ENCODE data around the gene OR11H7. TPM values are rescaled to one million over a fixed set of nuclear protein-coding genes. Genes with fewer than 3 reads are reported as not detected.

OR11H7 gene
- under 1 TPM in 1 of 4 donors, not detected in 3; 0.50 TPM for total RNA-seq

GRCh38 chr14:20228681-20229080 is at the start of gene OR11H7:
Gene OR11H7 (plus strand): TSS chr14:20228981.
- peaks cover 0 to 17% (median 0%) of the 10 kb centered on the region in 3 donors for H3K9me3 ChIP-seq
- no peaks in the 10 kb centered on the region for H3K4me1 ChIP-seq
- H3K27me3 ChIP-seq: peaks cover 6% of the 10 kb centered on the region
- no peak within 1 kb of the TSS for H3K4me3 ChIP-seq
- H3K27ac ChIP-seq: no peak within 1 kb of the TSS
- WGBS, 2 donors (ENCODE audit: low coverage in 1 of 2): 74 to 86% methylated on average over 1 of the region's 1 CpG
- TF ChIP-seq CTCF (IDR thresholded peaks at IDR 0.05): no peak
- TF ChIP-seq POLR2AphosphoS5 (IDR thresholded peaks at IDR 0.05): no peak
- no peak for TF ChIP-seq EP300 (IDR thresholded peaks at IDR 0.05)
- no peak for TF ChIP-seq POLR2A (IDR thresholded peaks at IDR 0.05)
- no peaks in the 10 kb centered on the region for H3K36me3 ChIP-seq
- ATAC-seq: no peak

GRCh38 chr14:20179218-20179617 is 49.6 kb upstream of the OR11H7 start:
- no peak overlapping the region for H3K27ac ChIP-seq
- H3K9me3 ChIP-seq: no peaks in the 10 kb centered on the region
- H3K27me3 ChIP-seq: no peaks in the 10 kb centered on the region
- H3K4me3 ChIP-seq: no peak overlapping the region
- H3K4me1 ChIP-seq: no peaks in the 10 kb centered on the region
- peak; percentile 50 for ATAC-seq
- no peaks in the 10 kb centered on the region for H3K36me3 ChIP-seq
- 44 to 46% methylated on average over 5 of the region's 5 CpGs for WGBS, 2 donors (ENCODE audit: low coverage in 1 of 2)
- TF ChIP-seq POLR2A (IDR thresholded peaks at IDR 0.05) (no peak), POLR2AphosphoS5 (IDR thresholded peaks at IDR 0.05) (no peak), EP300 (IDR thresholded peaks at IDR 0.05) (no peak), CTCF (IDR thresholded peaks at IDR 0.05) (no peak)

GRCh38 chr14:20179880-20180279 is 48.9 kb upstream of the OR11H7 start:
- H3K4me1 ChIP-seq: no peaks in the 10 kb centered on the region
- no peaks in the 10 kb centered on the region for H3K9me3 ChIP-seq
- no peak overlapping the region for H3K4me3 ChIP-seq
- no peaks in the 10 kb centered on the region for H3K27me3 ChIP-seq
- TF ChIP-seq EP300 (IDR thresholded peaks at IDR 0.05) (no peak), POLR2A (IDR thresholded peaks at IDR 0.05) (no peak), CTCF (IDR thresholded peaks at IDR 0.05) (no peak), POLR2AphosphoS5 (IDR thresholded peaks at IDR 0.05) (no peak)
- H3K27ac ChIP-seq: no peak overlapping the region
- 44 to 70% methylated on average over 2 of the region's 2 CpGs for WGBS, 2 donors (ENCODE audit: low coverage in 1 of 2)
- peak; percentile 70 for ATAC-seq
- H3K36me3 ChIP-seq: no peaks in the 10 kb centered on the region

GRCh38 chr14:20180486-20180885 is 48.3 kb upstream of the OR11H7 start:
- TF ChIP-seq EP300 (IDR thresholded peaks at IDR 0.05) (no peak), CTCF (IDR thresholded peaks at IDR 0.05) (no peak), POLR2AphosphoS5 (IDR thresholded peaks at IDR 0.05) (no peak), POLR2A (IDR thresholded peaks at IDR 0.05) (no peak)

GRCh38 chr14:20184181-20184580 is 44.6 kb upstream of the OR11H7 start:
- H3K4me3 ChIP-seq: no peak overlapping the region
- no peak for ATAC-seq
- no peaks in the 10 kb centered on the region for H3K4me1 ChIP-seq
- H3K27ac ChIP-seq: no peak overlapping the region
- 56 to 65% methylated on average over 4 to 5 of the region's 5 CpGs for WGBS, 2 donors (ENCODE audit: low coverage in 1 of 2)
- H3K9me3 ChIP-seq: no peaks in the 10 kb centered on the region
- H3K27me3 ChIP-seq: peaks cover 6% of the 10 kb centered on the region
- no peaks in the 10 kb centered on the region for H3K36me3 ChIP-seq
- no peak for TF ChIP-seq POLR2AphosphoS5 (IDR thresholded peaks at IDR 0.05)
- TF ChIP-seq EP300 (IDR thresholded peaks at IDR 0.05): no peak
- no peak for TF ChIP-seq POLR2A (IDR thresholded peaks at IDR 0.05)

More at GRCh38 chr14:20180486-20180885, 48.3 kb upstream of the OR11H7 start:
- Histone ChIP-seq H3K9me3 (no peaks in the 10 kb centered on the region), H3K4me3 (no peak overlapping the region), H3K36me3 (no peaks in the 10 kb centered on the region), H3K4me1 (no peaks in the 10 kb centered on the region), H3K27me3 (no peaks in the 10 kb centered on the region), H3K27ac (no peak overlapping the region)
- ATAC-seq: no peak
- 44 to 47% methylated on average over 2 of the region's 2 CpGs for WGBS, 2 donors (ENCODE audit: low coverage in 1 of 2)

All from gastroesophageal sphincter (tissue), 4 donors.